Activated CD8-positive, alpha-beta memory T cell treated with anti-CD3 and anti-CD28 coated beads for 4 hours (primary cell): Measurements from ENCODE around the gene CD4.

Experiments used
- DNase-seq, 2 donors: peaks; one replicate each; pipeline ENCODE4 v3.0.0-alpha.2; 2020; ENCODE audit warnings: low read depth in 2 of 2

CD4 gene

DNA sequence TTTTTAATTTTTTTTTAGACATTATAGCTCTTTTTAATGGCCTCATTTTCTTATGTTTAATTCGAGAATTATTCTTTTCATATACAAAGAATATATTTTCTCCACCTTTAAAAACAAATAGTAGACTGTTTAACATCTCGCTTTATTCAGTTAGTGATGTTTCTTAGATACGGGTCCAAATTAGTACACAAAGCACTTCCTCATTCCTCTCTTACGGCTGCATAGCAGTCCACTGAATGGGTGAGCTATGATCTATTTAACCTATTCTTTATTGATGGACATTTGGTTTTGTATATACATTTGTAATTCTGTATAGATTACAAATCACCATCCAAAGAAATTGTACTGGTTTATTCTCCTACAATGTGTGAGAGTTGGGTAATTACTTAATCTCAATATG is 24.0 kb downstream of the CD4 start:
- DNase-seq, result no peak

GRCh38 chr12:6816598-6816997 is 27.3 kb downstream of the CD4 start:
- no peak for DNase-seq

GRCh38 chr12:6817098-6817497 is 27.8 kb downstream of the CD4 start:
- DNase-seq, result no peak

DNA sequence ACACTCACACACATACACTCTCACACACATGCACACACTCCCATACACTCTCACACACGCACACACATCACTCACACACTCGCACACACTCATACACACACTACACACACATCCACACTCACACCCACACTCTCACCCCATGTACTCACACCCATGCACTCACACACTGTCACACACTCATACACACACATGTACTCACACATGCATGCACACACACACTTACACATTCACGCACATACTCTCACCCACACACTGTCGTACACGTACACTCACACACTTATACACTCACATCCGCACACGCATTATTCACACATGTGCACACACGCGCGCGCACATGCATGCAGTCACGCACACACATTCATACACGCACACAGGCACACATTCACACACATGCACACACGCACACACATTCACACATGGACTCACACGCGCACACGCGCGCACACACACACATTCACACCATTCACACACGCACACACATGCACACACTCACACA is 28.4 kb downstream of the CD4 start:
- DNase-seq, result no peak

GRCh38 chr12:6818222-6818621 is 28.9 kb downstream of the CD4 start:
- DNase-seq, result no peak

DNA sequence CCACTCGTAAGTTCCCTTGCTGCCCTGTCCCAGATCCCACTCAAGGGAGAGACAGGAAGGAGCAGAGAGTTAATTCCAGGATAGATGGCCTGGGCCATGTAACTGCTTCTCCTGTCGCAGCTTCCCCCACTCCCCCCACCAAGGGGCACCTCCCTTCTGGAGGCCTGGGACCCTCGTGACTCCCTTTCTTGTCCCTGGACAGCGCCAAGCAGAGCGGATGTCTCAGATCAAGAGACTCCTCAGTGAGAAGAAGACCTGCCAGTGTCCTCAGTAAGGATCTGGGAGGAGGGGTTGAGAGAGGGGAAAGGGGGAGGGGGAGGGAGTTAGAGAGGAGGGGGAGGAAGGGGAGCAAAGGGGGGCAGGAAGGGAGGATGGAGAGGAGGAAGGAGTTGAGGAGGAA is 29.3 kb downstream of the CD4 start:
- no peak for DNase-seq

- DNase-seq, result no peak
Observed at GRCh38 chr12:6819106-6820030, 30.0 kb downstream of the CD4 start.

- no peak for DNase-seq
Observed at GRCh38 chr12:6820166-6820565, 30.8 kb downstream of the CD4 start.

- DNase-seq, result no peak
Observed at GRCh38 chr12:6821591-6822425, 32.5 kb downstream of the CD4 start, which contains the start of gene GPR162. TSS of gene GPR162 (plus strand) at chr12:6821821. CDS start at chr12:6823899, 2,078 bp downstream.

DNA sequence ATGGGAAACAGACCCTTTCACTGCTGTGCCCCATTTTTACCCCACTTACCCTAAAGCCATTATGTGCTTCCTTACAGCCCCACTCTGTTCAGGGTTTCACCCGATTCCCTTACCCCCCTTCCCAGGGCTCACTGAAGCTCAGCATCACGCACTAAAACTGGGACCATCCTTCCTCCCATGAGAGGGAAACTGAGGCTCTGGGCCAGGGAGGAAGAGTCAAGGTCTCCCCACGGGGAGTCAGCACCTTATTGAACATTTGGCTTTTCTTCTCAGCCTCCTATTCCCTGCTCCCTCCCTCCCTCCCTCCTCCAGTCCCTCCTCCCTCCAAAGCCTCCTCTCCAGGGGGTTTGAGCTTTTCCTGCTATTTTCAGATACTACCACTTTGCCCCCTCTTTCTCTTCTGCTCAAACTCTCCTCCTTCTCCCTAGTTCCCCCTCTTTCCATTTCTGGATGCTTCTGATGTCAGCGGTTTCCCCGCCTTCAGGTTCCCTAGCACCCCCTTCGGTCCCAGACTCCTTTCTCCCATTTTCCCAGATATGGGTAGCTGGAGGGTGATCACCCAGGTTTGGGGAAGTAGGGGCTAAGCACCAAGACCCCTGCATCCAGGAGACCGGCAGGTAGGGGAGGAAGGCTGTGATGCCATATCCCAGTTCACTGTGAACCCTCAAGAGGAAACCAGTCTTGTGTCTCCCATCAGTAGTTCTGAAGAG is 33.3 kb downstream of the CD4 start:
- DNase-seq, result no peak

DNA sequence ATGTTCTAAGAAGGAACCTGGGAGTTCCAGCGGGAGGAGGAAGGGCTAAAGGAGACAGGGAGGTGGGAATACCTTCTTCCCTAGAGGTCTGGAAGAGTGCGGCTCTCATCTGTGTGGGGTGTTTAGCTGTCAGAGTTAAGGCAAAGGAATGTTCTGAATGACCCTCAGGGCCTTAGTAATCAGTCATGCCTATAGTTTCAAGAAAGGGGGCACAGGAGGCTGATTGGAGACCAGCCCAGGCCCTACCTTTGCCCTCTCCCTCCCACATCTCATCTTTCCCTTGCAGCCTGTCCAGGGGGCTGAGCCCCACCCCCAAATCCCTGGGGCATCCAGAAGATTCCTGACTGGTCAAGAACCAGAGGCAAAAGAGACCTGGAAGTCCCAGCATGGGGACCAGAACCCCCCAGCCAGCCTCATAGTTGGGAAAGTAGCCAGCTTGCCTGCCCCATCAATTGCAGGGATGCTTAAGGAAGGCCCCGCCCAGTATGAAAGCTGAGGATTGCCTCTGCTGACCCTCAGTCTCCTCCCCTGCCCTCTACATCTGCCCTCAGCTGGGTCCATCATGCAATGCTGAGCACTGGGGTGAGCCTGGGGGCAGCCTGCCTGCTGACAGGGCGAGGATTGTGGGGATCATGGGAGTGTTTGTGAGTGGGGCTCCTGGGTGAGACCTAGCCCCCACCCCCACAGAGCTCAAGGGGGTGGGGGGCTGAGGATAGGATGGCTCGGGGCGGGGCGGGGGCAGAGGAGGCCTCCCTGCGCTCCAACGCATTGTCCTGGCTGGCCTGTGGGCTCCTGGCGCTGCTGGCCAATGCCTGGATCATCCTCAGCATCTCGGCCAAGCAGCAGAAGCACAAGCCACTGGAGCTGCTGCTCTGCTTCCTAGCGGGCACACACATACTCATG is 34.1 kb downstream of the CD4 start:
- DNase-seq, result no peak

DNA sequence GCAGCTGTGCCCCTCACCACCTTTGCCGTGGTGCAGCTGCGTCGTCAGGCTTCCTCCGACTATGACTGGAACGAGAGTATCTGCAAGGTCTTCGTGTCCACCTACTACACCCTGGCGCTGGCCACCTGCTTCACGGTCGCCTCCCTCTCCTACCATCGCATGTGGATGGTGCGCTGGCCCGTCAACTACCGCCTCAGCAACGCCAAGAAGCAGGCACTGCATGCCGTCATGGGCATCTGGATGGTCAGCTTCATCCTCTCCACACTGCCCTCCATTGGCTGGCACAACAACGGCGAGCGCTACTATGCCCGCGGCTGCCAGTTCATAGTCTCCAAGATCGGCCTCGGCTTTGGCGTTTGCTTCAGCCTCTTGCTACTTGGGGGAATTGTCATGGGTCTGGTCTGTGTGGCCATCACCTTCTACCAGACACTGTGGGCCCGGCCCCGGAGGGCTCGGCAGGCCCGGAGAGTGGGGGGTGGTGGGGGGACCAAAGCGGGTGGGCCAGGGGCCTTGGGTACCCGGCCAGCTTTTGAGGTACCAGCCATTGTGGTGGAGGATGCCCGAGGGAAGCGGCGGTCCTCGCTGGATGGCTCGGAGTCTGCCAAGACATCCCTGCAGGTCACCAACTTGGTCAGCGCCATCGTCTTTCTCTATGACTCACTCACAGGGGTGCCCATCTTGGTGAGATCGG is 34.9 kb downstream of the CD4 start:
- no peak for DNase-seq

DNA sequence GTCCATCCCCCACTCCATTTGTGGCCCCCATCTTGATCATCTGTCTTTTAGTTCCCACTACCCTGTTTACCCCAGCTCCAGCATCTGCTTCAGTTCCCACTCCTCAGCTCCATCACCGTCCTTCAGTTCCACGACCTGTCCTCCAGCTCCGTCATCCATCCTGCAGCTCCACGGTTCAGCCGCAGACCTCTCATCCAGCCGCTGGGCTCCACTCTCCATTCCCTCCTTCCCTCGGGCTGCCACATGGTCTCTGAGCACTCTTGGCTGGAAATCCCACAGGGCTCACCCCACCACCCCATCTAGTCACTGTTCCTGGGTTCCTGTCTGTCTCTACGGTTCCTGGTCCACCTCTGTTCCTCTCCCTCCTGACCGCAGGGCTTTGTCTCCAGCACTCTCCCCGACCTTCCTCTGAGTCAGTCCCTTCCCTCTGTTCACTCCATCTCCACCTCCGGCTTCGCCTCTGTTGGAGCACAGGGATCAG is 35.6 kb downstream of the CD4 start:
- DNase-seq, result no peak

GRCh38 chr12:6825398-6826124 is 36.2 kb downstream of the CD4 start:
- peak; percentile 29 to 60 for DNase-seq

- no peak for DNase-seq
Observed at GRCh38 chr12:6826125-6826733, 36.9 kb downstream of the CD4 start.

- DNase-seq, result no peak
Observed at GRCh38 chr12:6826734-6827436, 37.6 kb downstream of the CD4 start.

DNA sequence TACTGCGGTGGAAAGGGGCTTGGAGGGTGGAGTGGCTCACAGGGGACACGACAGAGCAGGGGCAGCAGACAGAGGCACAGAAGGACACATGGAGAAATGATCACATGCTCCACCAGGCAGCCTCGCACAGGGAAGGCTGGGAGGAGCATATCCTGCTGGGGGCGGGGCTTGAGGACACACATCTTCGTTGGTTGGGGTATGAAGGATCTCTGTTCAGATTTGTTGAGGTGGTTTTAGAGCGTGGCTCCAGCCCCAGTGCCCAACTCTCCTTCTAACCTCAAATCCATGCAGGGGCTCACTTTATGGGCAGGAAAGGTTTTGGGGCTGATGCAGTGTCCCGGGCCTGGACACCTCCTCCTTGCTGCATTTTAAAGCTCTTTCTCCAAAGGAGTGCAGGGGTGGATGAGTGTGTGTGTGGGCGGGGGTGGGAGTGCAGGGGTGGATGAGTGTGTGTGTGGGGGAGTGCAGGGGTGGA is 38.1 kb downstream of the CD4 start:
- DNase-seq, result no peak
